Stimulated activated CD8-positive, alpha-beta memory T cell treated with anti-CD3 and anti-CD28 coated beads, Interleukin-15, amount 100 ng/mL, for 1 hour (primary cell): ENCODE results near the gene SLC45A3.

Experiments
- DNase-seq: peaks from one replicate; pipeline ENCODE4 v3.0.0-alpha.2; 2020; ENCODE audit warnings: low read depth

Gene SLC45A3

GRCh38 chr1:205700865-205701401, 20.6 kb upstream of the SLC45A3 start:
- no peak for DNase-seq

GRCh38 chr1:205699416-205699815, 19.1 kb upstream of the SLC45A3 start:
- no peak for DNase-seq

DNA sequence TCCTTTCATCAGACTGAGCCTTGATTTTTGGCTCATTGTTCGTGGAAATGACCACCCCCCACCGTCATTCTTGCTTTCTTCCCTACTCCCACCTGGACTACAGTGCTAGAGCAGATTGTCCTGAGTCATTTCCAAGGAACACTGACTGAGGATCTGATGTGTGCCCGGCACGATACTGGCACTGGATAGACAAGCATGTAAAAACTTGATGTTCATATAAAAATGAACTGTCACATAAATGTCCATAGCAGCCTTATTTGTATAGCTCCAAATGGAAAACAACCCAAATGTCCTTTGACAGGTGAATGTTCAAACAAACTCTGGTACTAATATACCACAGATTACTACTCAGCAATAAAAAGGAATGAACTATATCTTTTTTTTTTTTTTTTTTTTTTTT, 18.6 kb upstream of the SLC45A3 start:
- DNase-seq: no peak

GRCh38 chr1:205693421-205693991, 13.2 kb upstream of the SLC45A3 start:
- no peak for DNase-seq

DNA sequence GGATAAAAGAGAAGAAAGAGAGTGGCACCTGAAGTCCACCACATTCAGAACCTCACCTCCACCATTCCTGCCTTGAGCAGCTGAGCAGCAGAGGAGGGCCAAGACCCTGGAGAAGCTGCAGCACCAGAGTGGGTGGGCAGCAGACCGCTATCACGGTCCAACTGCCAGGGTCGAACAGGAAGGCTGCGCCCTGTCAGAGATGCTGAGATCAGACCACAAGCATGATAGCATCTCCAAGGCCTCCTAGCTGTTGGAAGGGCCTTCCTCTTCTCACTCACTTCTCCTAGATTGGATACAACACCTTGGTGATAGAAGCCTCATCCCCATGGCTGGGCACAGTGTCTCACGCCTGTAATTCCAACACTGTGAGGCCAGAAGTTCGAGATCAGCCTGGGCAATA, 12.1 kb upstream of the SLC45A3 start:
- DNase-seq: no peak

DNA sequence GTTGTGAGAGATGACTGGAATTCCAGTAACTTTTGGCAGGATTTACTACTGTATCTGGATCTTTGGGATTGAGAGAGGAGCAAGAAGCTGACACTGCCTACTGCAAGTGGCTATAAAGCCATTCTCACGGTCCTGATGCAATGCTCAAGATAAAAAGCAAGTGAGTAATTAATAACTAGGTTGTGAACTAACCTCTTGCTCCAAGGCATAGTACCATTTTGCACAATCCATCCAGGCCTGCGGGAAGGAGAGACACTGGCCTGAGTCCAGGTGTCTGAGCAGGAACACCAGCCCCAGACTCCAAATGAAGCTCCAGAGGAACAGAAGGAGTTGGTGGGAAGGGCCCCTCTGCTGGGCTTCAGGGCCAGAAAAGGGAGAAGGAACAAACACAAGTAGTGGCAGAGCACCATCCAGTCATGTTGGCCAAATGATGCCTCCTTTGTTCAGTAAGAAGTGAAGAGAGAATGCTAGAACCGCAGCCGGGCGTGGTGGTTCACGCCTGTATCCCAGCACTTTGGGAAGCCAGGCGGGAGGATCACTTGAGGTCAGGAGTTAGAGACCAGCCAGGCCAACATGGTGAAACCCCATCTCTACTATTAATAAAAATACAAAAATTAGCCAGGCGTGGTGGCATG, 9.9 kb upstream of the SLC45A3 start:
- no peak for DNase-seq

GRCh38 chr1:205689479-205689878, 9.2 kb upstream of the SLC45A3 start:
- DNase-seq: no peak

DNA sequence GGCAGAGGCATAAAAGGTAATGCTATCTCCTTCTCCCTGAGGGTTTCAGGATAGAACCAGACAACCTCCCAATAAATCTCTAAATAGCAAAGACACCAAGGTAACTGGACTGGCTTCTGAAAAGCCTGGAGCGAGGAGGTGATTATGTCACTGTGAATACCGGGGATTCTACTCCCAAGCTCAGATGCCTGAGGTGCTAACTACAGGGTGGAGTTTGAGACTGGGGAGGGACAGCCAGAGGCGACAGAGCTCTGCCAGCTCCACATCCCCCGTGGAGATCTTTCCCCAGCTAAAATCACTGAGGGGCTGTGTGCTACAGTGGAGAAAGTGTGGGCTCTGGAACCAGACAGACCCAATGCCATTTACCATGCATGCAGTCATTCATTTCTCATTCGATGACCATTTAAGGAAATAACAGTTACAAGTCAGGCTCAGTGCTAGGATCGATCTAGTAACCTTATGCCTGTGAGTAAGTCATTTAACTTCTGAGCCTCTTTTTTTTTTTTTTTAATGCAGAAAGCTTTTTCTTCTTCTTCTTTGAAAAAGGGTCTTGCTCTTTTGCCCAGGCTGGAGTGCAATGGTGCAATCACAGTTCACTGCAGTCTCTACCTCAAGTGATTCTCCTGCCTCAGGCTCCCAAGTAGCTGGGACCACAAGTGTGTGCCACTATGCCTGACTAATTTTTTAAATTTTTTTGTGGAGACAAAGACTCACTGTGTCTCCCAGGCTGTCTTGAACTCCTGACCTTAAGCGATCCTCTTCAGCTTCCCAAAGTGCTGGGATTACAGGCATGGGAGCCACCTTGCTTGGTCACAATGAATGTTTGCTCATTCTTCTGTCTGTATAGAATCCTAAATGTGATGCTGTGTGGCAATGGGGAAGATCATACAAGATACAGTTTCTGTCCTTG, 8.1 kb upstream of the SLC45A3 start:
- DNase-seq: no peak

DNA sequence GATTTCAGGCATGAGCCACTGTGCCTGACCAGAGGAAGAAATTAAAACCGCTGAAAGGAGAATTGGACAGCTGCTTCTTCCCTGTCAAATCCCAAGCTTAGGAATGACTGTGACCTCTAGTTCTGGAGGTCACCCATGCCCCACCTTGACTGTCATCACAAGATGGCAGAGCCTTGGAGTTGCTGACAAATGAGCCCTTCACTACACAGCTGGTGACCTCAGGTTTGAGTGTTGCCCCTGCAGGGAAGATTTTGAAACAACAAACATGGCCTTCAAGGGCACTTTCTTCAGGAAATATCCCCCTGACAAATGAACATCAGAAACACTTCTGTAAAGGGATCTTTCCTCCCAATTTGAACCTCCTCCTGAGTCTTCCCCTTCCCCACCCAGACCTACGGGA, 6.9 kb upstream of the SLC45A3 start:
- no peak for DNase-seq

DNA sequence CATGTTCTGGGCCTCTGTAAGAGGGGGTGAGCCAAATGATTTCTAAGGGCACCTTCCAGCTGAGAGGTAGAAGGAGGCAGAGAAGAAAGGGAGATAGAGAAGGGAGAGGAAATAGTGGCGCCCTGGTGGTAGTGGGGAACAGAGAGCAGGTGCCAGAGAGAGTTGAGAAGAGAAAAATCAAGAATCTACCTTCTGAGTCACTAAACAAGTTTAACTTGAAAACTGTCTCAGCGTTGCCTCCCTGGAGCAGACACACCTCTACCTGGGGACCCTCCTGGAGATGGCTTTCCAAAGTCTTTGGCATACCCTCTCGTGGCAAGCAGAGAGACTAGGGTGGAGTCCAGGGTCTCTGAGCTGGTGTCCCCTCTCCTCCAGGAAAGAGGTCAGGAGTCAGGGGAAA, 1.1 kb upstream of the SLC45A3 start:
- no peak for DNase-seq

GRCh38 chr1:205678286-205679111, 1.8 kb downstream of the SLC45A3 start:
- DNase-seq: no peak

DNA sequence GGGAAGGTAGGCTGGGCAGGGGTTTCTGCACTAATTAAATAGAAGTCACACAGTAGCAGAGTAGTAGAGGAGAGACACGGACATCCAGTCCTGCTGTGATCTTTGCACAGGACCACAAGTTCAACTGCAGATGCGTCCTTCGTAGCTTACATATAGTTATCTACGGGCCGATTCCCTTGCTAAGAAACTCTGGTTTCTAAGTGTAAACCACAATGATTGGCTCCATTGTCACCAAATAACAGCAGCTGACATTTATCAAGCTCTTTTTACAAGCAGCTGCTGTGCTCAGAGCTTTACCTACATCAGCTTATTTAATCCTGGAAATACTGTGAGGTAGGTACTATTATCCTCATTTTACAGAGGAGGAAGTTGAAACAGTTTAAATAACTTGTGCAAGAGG, 3.1 kb downstream of the SLC45A3 start:
- DNase-seq: no peak

- no peak for DNase-seq
Measured at GRCh38 chr1:205676597-205676996, 3.7 kb downstream of the SLC45A3 start.

DNA sequence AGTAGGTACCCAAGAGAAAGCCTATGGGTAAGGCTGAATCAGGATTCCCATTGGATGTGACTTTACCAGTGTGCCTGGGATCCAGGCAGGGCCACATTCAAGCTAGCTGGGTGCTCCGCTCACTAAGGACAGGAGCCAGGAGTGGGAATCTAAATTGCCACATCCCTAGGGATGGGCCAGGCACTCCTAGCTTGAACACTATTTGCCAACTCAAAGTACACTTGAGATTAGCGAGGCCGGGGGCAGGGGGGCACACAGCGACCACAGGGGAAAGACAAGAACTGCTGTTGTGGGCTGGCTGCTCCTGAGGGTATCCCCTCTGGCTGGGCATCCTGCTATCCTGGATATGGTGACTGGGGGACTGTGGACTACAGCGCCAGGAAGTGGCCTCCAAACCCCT, 4.3 kb downstream of the SLC45A3 start:
- no peak for DNase-seq

GRCh38 chr1:205675247-205675646, 5.1 kb downstream of the SLC45A3 start:
- no peak for DNase-seq

GRCh38 chr1:205672970-205673369, 7.3 kb downstream of the SLC45A3 start:
- no peak for DNase-seq

DNA sequence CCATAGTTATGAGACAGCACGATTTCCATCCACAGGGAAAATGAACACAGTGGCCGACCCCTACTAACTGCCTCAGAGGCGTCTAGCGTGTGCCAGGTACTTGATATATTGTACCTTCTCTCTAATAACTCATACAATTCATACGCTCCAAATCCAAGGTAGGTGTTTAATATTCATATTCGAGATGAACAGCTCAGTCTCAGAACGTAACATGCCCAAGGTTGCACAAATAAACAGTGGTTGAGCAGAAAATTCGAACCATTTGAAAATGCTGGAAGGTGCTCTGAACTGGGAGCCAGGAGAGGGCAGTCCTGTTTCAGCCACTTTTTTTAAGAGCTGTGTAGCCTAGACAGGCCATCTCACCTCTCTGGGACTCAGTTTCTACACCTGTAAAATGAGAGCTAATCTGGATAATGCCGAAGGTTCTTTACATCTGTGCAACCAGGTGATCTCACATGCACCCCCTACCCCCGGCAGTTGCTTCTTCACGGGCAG, 7.9 kb downstream of the SLC45A3 start:
- no peak for DNase-seq

DNA sequence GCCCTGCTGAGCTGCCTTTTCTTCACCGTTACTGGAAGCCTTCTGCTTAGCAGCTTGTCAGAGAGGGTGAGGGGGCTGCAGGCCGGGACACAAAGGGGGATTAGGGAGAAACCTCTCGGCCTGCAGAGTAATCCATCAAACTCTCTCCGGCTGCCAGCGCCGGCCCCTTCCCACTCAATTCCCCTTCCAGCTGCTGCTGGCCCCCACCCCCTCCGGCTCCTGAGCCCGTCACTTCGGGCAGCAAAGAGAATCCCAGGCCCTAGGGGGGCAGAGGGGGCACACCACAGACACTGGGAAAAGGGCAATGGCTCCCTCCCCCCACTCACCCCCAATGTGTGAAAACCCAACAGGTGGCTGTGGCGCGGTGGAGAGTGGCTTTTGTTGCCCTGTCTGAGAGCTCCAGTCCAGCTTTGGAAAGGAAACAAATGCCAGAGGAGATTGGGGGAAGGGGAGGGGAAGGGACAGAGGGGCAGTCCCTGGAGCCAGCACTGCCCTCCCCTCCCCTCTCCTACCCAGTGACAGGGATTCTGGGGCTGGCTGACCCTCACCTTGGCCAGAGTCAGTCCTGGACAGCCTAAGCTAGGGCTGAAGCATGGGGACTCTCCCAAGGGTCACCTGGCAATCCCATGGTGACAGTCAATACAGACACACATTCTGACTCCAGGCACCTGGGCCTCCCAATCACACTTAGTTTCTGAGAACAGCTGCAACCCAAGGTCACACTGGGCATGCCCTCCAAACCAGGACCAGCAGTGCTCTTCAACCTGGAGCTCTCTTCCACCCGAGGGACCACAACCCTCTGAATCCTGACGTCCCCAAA, 9.5 kb downstream of the SLC45A3 start:
- DNase-seq: no peak

DNA sequence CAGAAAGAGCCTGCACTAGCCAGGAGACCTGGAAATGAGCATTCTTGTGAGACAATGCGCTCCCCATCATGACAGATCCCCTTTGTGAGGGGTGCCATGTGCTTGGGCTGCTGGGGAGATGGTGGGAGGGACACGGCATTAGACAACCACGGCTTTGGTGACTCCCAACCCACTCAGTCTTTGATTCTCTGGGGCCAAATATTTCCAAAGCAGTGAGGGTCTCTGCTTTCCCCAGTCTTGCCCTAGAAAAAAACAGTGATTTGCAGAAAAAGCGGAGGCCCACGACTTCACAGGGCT, 10.2 kb downstream of the SLC45A3 start:
- DNase-seq: no peak

DNA sequence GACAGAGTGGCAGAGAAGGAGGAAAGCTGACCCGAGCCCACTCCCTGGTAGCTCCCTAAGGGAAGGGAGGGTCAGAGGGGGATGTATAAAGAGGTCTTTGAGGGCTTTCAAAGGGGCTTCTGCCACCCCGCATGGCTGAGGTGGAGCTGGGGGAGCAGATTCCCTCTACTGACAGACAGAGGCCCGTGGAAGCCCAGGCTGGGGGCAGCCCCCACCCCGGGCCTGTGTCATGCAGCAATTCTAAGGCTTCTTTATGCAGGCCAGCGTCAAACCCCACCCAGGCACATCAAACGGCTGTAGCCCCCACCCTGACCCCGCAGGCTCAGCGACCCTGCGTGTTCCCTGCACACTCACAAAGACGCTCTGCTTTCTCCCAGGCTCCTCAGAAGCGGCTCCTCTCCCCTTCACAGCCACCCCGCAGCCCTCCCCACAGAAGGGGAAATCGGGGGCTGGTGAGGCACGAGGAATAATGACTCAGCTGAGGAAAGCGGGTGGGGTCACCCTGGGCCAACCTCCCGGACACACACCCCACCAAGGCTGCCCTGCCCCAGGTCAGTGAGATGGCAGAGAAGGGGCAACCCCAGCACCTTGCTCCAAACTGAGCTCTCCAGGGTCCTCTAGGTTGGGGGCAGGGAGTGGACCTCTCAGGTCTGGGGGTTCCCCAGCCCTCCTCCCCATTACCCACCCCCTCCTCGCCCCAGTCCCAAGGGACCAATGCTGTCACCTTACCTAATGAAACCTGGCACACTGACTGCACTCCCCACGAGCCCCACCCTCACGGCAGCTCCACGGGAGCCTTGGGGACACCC, 10.8 kb downstream of the SLC45A3 start:
- DNase-seq: no peak
